Testis (tissue), 3 donors: ENCODE results near the gene MAPK6. TPM values are rescaled to one million over a fixed set of nuclear protein-coding genes. Genes with fewer than 3 reads are reported as not detected.
"Not testable (repeated sequence)": the region's sequence is repeated elsewhere in the genome, so short reads cannot be mapped to it uniquely, and the experiment has no call there.

Source experiments
- DNase-seq: peaks from one replicate; pipeline ENCODE4 v3.0.0-alpha.2; 2019
- H3K27ac ChIP-seq, 2 donors: fragments of 200-600 bp; sonication (generic); one replicate each; pipeline ENCODE4 v1.5.1; 2019
- H3K27me3 ChIP-seq: fragments of 200-600 bp; sonication (generic); one replicate; pipeline ENCODE4 v1.5.1; 2019
- H3K36me3 ChIP-seq: fragments of 200-600 bp; sonication (generic); one replicate; pipeline ENCODE4 v1.5.1; 2017; ENCODE audit warnings: low read depth; ENCODE audit errors: missing control alignments
- H3K4me1 ChIP-seq: fragments of 200-600 bp; sonication (generic); one replicate; pipeline ENCODE4 v1.5.1; 2019
- H3K4me3 ChIP-seq, 2 donors: fragments of 200-600 bp; sonication (generic); one replicate each; pipeline ENCODE4 v1.5.1; 2017 to 2019
- H3K9me3 ChIP-seq: fragments of 200-600 bp; sonication (generic); one replicate; pipeline ENCODE4 v1.5.1; 2017
- POLR2A ChIP-seq: fragments of 450-650 bp; IDR thresholded peaks from one replicate; pipeline ENCODE4 v1.6.1; 2017; ENCODE audit warnings: antibody characterized with exemption, mild to moderate bottlenecking, moderate library complexity
- WGBS, 2 donors: methylation state at CpG; one replicate each; pipeline ENCODE4 v1.1.5; 2018; 5-methylcytosine and 5-hydroxymethylcytosine counted together
- intact Hi-C: fragments of 100-400 bp; cut with DNase I; formaldehyde crosslinking; loops from one replicate; pipeline ENCODE4 v1.15.1; 2023; ENCODE audit warnings: low total_unique reads
- polyA plus RNA-seq: library from polyadenylated mRNA; stranded (reverse); fragments of 350-450 nt; fragmentation: Illumina TruSeq; extraction: RNeasy Lipid Tissue Mini Kit (QIAGEN cat#74804); gene quantifications from one replicate; pipeline ENCODE4 v1.2.3, GENCODE V29; 2014; ENCODE audit warnings: low read depth, low replicate concordance; ENCODE audit not compliant: insufficient read depth
- total RNA-seq, 2 donors: library from RNA; depleted of rRNA; stranded (reverse); fragments of >200 nt; gene quantifications; one replicate each; pipeline ENCODE4 v1.2.3, GENCODE V29; 2016
- TF ChIP-seq, protein P1 (sequence below), 3 experiments: fragments of 450-650 bp in 2 of 3; fragments of 200-600 bp in 1 of 3; sonication (generic) in 1 of 3; IDR thresholded peaks; one replicate each; pipeline ENCODE4 v1.5.1; 2016 to 2019; ENCODE audit warnings: antibody characterized with exemption in 3 of 3, mild to moderate bottlenecking in 2 of 3, moderate library complexity in 1 of 3

Gene MAPK6
- total and polyA plus RNA-seq, 3 donors from 2014 or later, result 50.6 to 58.8 (median 57.6) TPM

DNA sequence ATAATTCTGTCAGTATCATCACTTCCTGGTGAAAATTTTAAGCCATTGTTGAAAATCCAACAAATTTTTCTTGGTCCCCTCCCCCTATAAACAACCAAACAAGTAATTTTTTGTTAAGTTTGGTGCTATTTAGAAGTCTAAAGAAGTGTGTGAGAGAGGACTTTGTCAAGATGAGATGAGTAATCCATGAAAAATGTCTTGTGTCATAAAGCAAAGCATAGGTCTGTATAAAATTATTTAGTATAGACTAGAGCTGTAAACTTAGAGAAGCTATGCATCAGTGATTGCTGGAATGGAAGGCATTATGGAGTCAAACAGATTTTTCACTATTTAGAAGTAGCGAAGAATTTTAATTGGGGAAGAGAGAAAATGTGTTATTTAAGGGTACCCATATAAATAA is 31.4 kb downstream of the MAPK6 start:
- intact Hi-C loops, result no loop called here
- DNase-seq, result no peak
- Histone ChIP-seq H3K4me1 (peaks cover 4% of the 10 kb centered on the region), H3K9me3 (no peaks in the 10 kb centered on the region), H3K27me3 (no peaks in the 10 kb centered on the region), H3K27ac (no peak overlapping the region), H3K36me3 (no peaks in the 10 kb centered on the region), H3K4me3 (no peak overlapping the region)
- TF ChIP-seq POLR2A, result no peak
- TF ChIP-seq, protein P1, sequence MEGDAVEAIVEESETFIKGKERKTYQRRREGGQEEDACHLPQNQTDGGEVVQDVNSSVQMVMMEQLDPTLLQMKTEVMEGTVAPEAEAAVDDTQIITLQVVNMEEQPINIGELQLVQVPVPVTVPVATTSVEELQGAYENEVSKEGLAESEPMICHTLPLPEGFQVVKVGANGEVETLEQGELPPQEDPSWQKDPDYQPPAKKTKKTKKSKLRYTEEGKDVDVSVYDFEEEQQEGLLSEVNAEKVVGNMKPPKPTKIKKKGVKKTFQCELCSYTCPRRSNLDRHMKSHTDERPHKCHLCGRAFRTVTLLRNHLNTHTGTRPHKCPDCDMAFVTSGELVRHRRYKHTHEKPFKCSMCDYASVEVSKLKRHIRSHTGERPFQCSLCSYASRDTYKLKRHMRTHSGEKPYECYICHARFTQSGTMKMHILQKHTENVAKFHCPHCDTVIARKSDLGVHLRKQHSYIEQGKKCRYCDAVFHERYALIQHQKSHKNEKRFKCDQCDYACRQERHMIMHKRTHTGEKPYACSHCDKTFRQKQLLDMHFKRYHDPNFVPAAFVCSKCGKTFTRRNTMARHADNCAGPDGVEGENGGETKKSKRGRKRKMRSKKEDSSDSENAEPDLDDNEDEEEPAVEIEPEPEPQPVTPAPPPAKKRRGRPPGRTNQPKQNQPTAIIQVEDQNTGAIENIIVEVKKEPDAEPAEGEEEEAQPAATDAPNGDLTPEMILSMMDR (IDR thresholded peaks at IDR 0.05), result no peak
- 91 to 100% methylated on average over 1 of the region's 1 CpG for WGBS, 2 donors

DNA sequence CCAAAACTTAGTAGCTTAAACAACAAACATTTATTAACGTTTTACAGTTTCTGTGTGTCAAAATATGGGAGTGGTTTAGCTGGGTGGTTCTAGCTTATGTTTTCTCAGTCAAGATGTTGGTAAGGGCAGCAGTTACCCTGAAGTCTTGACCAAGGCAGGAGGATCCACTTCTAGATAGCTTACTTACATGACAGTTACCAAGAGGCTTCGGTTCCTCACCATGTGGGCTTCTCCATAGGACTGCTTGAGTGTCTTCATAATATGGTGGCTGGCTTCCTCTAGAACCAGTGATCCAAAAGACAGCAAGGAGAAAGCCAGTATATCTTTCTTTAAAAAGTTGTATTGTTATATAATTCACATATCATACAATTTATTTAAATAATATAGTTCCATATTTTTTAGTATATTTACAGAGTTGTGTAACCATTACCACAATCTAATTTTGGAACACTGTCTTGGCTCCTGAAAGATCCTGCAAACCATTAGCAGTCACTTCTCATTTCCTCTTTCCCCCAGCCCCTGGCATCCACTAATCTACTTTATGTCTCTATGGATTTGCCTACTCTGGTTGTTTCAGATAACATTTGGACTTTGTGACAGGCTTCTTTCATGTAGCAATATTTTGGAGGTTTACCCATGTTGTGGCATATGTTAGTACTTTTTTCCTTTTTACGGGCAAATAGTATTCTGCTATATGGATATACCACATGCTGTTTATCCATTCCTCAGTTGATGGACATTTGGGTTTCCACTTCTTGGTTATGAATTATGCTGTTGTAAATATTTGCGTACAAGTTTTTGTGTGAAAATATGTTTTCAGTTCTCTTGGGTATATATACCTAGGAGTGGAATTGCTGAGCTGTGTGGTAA is 33.3 kb downstream of the MAPK6 start:
- 89 to 94% methylated on average over 4 of the region's 4 CpGs for WGBS, 2 donors
- intact Hi-C loops, result no loop called here
- no peaks in the 10 kb centered on the region for H3K9me3 ChIP-seq
- no peaks in the 10 kb centered on the region for H3K4me1 ChIP-seq
- H3K27me3 ChIP-seq, result no peaks in the 10 kb centered on the region
- H3K36me3 ChIP-seq, result no peaks in the 10 kb centered on the region
- no peak overlapping the region for H3K4me3 ChIP-seq
- TF ChIP-seq POLR2A, result no peak
- TF ChIP-seq, protein P1 (IDR thresholded peaks at IDR 0.05), result no peak
- no peak for DNase-seq
- H3K27ac ChIP-seq, result no peak overlapping the region

DNA sequence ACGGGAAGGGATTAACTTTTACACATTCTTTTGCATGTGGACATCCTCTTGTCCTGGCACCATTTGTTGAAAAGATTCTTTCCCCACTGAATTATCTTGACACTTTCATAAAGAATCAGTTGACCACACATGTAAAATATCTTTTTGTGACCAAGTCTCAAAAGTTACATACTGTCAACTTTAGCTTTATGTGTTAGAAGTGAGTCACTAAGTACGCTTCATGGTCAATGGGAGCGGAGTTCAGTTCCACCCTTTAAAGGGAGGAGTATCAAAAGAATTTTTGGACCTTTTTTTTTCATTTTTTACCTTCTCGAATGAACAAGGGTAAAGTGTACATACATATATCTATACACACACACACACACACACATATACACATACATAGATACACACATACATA is 35.4 kb downstream of the MAPK6 start:
- WGBS, 2 donors, result 84 to 88% methylated on average over 4 of the region's 4 CpGs
- no peaks in the 10 kb centered on the region for H3K9me3 ChIP-seq
- H3K4me1 ChIP-seq, result no peaks in the 10 kb centered on the region
- no peak for DNase-seq
- no peak overlapping the region for H3K27ac ChIP-seq
- no peaks in the 10 kb centered on the region for H3K27me3 ChIP-seq
- no peak for TF ChIP-seq POLR2A
- TF ChIP-seq, protein P1 (IDR thresholded peaks at IDR 0.05), result no peak
- H3K4me3 ChIP-seq, result no peak overlapping the region
- intact Hi-C loops, result no loop called here
- no peaks in the 10 kb centered on the region for H3K36me3 ChIP-seq

DNA sequence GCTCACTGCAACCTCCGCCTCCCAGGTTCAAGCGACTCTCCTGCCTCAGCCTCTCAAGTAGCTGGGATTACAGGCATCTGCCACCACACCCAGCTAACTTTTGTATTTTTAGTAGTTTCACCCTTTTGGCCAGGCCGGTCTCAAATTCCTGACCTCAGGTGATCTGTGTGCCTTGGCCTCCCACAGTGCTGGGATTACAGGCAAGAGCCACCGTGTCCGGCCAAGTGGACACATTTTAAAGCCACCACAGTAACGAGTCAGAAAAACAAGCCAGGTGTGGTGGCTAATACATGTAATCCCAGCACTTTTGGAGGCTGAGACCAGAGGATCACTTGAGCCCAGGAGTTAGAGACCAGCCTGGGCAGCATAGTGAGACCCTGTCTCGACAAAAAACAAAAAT is 35.8 kb downstream of the MAPK6 start:
- H3K4me3 ChIP-seq, intact Hi-C loops, H3K9me3 ChIP-seq, H3K27ac ChIP-seq, H3K36me3 ChIP-seq, H3K27me3 ChIP-seq, H3K4me1 ChIP-seq, DNase-seq: not testable (repeated sequence)
- WGBS, 2 donors, result 89 to 94% methylated on average over 6 to 7 of the region's 7 CpGs

DNA sequence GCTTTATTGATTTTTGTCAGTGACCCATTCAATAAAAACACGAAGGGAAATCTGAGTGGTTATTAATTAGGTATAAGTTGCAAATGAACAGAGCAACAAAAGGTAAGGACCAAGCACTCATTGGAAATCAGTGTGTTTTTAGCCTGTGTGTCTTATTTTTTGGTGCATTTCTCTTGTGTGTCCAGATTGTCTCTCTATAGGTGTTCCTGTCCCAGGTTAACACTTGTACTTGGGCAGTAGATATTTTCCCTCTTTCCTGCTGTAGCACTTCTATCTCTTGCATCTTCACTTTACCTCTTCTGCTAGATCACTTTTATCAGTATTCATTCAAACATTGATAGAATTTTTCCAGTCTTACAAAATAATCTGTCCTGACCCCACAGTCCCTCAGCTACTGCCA is 37.0 kb downstream of the MAPK6 start:
- Histone ChIP-seq H3K27ac (no peak overlapping the region), H3K4me1 (no peaks in the 10 kb centered on the region), H3K36me3 (no peaks in the 10 kb centered on the region), H3K27me3 (no peaks in the 10 kb centered on the region), H3K9me3 (no peaks in the 10 kb centered on the region), H3K4me3 (no peak overlapping the region)
- intact Hi-C loops, result no loop called here
- no peak for DNase-seq
- WGBS, 2 donors, result 97 to 100% methylated on average over 1 of the region's 1 CpG
- TF ChIP-seq, protein P1 (IDR thresholded peaks at IDR 0.05), result no peak
- no peak for TF ChIP-seq POLR2A
